GM12892 (cell line): Measurements from ENCODE around the gene CTSL.

Source experiments
- POLR2A ChIP-seq: IDR thresholded peaks from 2 replicates; pipeline ENCODE4 v1.6.1; 2011; ENCODE audit warnings: low read depth, low read length, control low read depth
- POLR2AphosphoS5 ChIP-seq: IDR thresholded peaks from 2 replicates; pipeline ENCODE4 v1.6.1; 2011; ENCODE audit warnings: low read depth, low read length, control low read depth
- TAF1 ChIP-seq: IDR thresholded peaks from 2 replicates; pipeline ENCODE4 v1.6.1; 2011; ENCODE audit warnings: low read depth, mild to moderate bottlenecking, control low read depth, low read length, borderline replicate concordance

DNA sequence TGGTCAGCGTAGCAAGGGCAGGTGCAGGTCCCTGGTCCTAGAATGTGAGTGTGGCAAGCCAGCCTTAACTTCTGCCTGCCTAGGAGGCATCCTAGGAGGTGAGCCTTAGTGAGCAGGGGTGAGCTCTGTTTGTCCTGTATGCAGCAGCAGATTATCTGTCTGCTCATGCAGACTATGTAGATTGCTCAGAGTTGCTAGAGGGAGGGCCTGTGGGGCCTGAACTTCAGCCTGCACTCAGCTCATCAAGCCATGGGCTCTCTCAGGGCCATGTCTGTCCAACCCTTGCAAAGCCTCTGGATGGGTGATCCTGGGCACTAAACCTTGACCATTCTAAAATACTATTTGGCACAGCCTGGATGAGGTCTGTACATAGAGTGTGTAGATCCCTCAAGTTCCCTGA, 8.5 kb upstream of the CTSL start:
- no peak for TF ChIP-seq POLR2A
- no peak for TF ChIP-seq TAF1
- no peak for TF ChIP-seq POLR2AphosphoS5
